GM23248 (cell line): Measurements from ENCODE around the gene MRPS5.

Experiments
- EZH2 ChIP-seq: fragments of 200-600 bp; sonication (generic); IDR thresholded peaks from 2 replicates; pipeline ENCODE4 v1.6.1; 2018; ENCODE audit warnings: antibody characterized with exemption, mild to moderate bottlenecking; ENCODE audit not compliant: insufficient read depth, poor library complexity, severe bottlenecking
- EZH2phosphoT487 ChIP-seq: fragments of 200-600 bp; sonication (generic); IDR thresholded peaks from 2 replicates; pipeline ENCODE4 v1.6.1; 2018; ENCODE audit warnings: antibody characterized with exemption, moderate library complexity, mild to moderate bottlenecking, low read depth; ENCODE audit not compliant: insufficient read depth

- TF ChIP-seq EZH2phosphoT487 (no peak), EZH2 (no peak)
Observed at GRCh38 chr2:95058466-95058988, 63.1 kb downstream of the MRPS5 start.
